GM08714 (cell line): ENCODE measurements around the gene DCHS2.
A peak's percentile ranks its signal among the peaks of the same experiment; 100 is the strongest.

Experiments
- H3K4me3 ChIP-seq: fragments of 200-500 bp; sonication (Bioruptor generic); 2 replicates; pipeline ENCODE4 v1.5.1; 2014; ENCODE audit warnings: mild to moderate bottlenecking, low read length, inconsistent platforms
- ZNF274 ChIP-seq: IDR thresholded peaks from 2 replicates; pipeline ENCODE4 v1.6.1; 2012; ENCODE audit warnings: mild to moderate bottlenecking, low read depth, low read length

DCHS2 gene

DNA sequence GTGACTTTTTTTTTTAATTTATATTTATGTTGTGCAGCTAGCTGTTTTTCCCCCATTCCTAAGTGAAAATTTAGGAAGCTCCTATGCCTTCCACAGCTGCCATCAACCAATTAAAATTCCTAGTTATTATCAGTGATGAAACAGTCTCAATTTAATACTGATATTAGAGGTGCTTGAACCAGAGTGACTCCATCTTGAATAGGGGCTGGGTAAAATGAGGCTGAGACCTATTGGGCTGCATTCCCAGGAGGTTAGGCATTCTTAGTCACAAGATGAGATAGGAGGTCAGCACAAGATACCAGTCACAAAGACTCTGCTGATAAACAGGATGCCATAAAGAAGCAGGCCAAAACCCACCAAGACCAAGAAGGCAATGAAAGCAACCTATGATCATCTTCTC is 136.7 kb downstream of the DCHS2 start:
- no peak overlapping the region for H3K4me3 ChIP-seq
- no peak for TF ChIP-seq ZNF274

DNA sequence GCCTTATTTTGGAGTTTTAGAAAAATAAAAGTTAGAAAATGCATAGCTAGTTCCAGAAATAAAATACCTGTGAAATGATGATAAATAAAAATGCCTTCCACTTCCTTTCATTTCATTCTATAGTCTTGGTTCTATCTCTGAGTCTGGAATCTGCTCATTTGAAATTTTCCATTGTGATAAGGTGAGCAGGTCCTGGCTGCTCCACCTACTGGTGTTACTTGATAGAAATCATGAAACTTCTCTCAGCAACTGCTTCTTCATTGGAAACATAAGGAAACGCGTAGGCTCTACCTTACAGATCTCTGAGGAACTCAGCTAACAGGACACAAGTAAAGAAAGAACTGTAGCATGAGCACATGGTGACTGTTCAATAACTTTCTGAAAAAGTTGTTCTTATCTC is 141.8 kb downstream of the DCHS2 start:
- TF ChIP-seq ZNF274: no peak
- no peak overlapping the region for H3K4me3 ChIP-seq

DNA sequence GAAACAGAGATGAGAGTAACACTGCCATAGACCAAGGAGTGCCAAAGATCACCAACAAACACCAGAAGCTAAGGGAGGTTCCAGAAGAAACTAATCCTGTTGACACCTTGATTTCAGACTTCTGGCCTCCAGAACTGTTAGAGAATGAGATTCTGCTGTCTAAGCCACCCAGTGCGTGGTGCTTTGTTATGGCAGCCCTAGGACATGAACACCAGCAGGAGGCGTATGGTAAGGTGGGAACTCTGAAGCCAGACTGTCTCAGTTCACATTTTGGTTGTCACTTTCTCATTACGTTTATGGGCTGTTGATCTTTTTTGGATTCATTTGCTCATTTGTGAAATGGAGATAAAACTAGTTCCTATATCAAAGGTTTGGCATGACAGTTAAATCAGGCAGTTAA is 142.9 kb downstream of the DCHS2 start:
- no peak overlapping the region for H3K4me3 ChIP-seq
- TF ChIP-seq ZNF274: no peak

DNA sequence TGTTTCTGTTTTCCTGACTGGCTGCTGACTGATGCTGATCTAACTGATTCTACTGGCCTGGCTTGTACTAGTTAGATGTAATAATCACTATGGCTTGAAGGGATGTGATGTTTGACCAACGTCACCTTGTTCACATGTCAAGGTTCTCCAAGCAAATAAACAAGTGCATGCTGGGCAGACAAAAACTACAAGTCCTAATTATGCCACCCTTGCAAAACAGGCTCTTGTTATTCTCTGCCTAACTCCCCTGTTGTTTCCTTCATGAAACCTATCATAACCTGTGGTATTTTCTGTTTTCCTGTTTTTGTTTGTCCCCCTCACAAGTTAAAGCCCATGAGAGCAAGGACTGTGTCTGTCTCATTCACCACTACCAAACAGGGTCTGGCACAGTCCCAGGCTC is 146.2 kb downstream of the DCHS2 start:
- TF ChIP-seq ZNF274: no peak
- H3K4me3 ChIP-seq: no peak overlapping the region

DNA sequence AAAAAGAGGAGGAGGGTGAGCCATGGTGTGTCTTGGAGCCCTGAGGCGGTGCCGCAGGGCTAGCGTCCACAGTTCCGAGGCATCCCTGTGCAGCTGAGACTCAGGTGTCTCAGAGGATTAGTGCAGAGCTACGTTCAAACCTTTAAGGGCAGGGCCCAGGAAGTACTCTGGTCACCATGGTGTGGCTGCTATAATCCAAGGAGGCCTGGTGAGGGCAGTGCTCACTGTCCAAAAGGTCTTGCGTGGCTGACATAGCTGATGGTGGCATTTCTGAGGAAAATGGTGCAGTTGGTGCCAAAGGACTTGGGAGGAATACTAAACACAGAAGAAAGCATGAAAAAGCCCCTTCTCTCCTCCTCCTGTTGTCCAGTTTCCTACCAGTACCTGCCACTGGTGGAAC is 146.9 kb downstream of the DCHS2 start:
- H3K4me3 ChIP-seq: no peak overlapping the region
- no peak for TF ChIP-seq ZNF274

DNA sequence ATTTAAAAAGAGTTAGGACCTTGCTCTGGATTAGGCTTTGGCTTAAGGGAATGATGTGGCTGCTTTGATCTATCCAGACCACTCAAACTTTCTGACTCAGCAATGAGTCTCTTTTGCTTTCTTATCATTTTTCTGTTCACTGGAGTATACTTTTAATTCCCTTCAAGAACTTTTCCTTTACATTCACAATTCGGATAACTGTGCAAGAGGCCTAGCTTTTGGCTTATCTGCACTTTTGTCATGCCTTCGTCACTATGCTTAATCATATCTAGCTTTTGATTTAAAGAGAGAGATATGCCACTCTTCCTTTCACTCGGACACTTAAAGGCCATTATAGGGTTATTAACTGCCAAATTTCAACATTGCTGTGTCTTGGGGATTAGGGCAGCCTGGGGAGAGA is 147.9 kb downstream of the DCHS2 start:
- H3K4me3 ChIP-seq: no peak overlapping the region
- no peak for TF ChIP-seq ZNF274

DNA sequence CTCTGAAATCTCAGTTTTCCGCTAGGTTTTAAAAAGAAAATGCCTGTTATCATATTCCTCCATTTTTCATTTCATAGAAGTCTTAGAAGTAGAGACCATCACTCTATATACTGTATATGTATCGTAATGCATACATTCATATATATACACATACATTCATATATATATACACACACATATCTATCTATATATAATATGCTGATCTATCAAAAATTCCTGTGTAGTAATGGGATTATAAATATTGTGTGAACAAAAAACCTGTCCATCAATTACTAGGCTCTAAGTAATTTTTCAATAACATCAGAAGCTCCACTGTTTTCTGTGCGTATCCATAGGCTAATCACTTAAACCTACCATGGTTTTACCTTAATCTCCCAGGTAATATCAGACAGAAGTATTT is 150.2 kb downstream of the DCHS2 start:
- H3K4me3 ChIP-seq: no peak overlapping the region
- TF ChIP-seq ZNF274: no peak

DNA sequence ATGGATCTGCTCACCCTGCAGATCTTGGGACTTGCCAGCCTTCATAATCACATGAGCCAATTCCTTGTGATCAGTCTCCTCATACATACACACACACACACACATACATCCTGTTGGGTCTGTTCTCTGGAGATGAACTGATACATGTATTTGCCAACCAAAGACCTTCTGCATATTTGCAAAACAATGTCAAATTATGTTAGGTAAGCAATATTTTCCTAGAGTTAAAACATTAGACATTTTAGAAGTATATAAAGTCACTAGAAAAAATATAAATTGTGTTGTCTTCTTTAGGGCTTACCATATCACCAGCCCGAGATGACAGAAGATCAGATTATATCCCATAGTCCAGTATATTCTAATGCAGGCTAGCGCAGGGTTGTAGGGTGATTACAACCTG is 156.0 kb downstream of the DCHS2 start:
- TF ChIP-seq ZNF274: no peak
- no peak overlapping the region for H3K4me3 ChIP-seq

DNA sequence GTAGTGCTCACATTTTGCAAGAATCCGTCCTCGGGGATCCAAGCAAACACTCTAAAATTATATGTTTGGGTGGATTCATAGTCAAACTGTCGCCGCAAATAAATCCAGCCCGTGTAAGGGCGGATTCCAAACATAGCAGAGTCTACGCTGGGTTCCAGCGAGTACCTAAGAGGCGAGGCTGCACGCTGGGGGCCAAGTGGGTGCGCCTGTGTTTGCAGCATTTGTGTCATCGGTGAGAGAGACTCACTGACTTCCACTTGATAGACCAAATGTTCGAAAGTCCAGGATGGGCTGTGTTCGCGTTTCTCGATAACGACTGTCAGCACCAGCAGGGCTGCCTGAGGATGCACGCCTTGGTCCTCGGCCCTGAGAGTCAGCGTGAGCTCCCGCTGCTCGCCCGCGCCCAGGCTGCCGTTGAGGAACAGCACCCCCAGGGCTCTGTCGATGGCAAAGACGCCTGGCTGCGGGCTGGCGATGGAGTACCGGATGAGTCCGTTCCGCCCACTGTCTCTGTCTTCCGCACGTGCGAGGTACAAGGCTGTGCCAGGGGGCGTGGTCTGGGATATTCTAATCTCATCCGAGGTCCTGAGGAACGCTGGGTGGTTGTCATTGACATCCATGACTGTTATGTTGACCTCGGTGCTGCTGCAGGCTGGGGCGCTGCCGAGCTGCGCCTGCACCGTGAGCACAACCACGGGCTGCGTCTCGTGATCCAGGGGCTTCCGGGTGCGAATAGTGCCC is 158.7 kb downstream of the DCHS2 start:
- no peak for TF ChIP-seq ZNF274
- H3K4me3 ChIP-seq: peak overlapping the region; percentile 2; the same call in 1 of the 2 replicates

DNA sequence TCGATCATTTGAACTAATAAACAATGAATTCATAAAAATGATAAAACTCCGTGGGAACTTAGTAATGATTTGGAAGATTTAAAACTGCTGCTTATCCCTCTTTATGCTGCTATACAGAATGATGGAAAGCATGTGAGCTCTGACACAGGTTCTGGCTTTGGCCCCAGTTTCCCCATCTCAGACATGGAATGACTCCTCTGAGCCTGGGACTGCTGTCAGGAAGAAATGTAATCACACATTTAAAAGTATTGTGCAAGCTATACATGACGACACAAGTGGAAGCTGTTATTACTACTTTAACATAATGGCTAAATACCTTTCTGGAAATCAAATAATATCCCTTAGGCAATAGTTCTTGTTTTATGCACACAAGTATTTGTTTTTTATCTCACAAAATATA is 161.7 kb downstream of the DCHS2 start:
- no peak overlapping the region for H3K4me3 ChIP-seq
- TF ChIP-seq ZNF274: no peak

DNA sequence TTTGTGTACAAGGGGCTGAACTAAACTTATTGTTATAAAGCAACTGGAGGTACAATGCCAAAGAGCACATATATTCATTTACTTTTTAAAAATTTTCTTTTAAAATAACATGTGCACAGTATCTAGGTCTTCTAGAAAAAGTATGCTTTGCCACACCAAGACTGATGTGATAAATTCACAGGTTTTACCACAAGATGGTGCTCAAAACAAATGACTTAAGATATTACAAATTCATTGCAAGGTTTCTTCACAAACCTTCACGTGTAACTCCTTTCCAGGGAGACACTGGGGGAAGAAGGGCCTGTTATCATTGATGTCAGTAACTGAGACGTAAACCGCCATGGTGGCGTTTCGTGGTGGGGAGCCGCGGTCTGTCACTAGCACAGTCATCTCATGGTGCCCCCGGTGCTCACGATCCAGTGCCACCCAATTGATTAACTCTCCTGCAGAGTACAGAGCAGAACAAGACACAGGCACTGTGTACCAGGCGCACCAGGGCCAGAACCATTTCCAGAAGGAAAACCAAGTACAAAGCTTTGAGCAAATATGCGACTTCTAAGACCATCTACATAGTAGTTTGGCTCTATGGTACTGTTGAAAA is 162.2 kb downstream of the DCHS2 start:
- H3K4me3 ChIP-seq: no peak overlapping the region
- TF ChIP-seq ZNF274: no peak

DNA sequence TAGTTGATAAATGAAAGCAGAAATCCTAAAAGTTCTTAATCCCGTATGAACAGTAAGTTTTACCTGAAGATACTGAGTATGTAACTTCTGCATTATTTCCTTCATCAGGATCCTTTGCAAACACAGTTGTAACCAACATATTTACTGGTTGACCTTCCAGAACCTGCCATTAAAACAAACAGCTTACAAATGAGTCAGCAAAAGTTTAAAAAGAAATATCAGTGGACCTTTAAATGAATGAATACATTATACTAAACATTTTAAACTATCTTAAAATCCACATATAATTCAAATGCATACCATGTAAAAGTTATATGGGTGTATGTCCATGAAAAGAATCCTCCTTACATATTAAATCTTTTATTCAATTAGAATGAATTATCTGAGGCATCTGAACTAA is 163.6 kb downstream of the DCHS2 start:
- no peak overlapping the region for H3K4me3 ChIP-seq
- no peak for TF ChIP-seq ZNF274

DNA sequence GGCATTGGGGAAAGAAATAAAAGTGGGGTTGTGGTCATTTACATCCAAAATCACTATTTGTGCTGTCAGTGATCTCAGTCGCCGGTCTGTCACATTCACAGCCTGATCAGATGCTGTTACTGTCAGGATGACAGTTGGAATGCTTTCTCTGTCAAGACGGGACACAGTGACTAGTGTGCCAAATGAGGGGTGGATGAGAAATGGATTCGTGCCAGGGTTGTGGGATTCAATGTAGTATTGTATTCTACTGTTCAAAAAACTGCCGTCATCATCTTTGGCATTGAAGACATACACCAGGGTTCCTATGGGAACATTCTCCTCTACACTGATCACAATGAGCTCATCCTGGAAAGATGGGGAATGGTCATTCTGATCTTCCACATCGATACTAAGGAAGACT is 171.1 kb downstream of the DCHS2 start:
- H3K4me3 ChIP-seq: no peak overlapping the region
- no peak for TF ChIP-seq ZNF274

DNA sequence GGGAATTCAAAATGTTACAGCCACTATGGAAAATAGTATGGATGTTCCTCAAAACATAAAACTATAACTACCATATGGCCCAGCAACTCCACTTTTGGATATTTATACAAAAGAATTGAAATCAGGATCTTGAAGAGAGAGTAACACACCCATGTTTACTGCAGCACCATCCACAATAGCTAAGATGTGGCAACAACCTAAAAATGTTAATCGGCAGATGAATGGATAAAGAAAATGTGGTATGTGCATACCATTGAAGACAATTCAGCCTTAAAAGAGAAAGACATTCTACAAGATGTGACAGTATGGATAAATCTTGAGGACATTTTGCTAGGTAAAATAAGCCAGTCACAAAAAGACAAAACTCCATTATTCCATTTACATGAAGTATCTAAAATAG is 171.9 kb downstream of the DCHS2 start:
- no peak overlapping the region for H3K4me3 ChIP-seq
- no peak for TF ChIP-seq ZNF274

DNA sequence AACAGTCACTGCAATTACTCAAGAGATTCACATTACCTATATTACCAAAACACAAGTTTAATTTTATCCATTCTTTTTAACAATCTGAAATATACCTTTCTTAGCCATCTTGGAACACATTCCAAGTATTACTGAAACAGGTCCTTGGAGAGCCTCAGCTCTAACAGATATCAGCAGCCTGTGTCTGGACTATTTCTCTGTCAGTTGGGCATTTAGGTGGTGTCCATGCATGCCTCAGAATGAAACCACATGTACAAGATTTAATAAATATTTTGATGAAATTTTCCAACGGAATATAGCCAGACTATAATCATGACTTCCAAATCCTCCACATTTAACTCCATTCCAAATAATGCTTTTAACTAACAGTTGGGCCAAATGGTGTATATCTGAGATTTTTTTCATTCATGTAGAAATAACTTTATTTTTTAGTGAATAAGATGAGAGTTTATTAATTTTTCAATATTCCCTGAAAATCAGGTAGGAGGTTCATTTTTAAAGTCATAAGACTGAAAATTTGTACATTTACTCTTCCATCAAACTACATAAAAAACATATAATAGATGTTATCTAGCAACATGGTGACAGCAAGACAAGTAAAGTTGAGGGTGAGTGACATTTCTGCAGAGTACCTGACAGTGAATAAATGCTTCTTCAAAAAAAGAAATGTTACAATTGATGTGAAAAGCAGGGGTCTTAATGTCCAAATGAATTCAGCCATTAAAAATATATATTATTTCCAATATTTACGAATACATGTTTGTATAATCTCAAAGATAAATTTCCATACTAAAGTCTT is 174.2 kb downstream of the DCHS2 start:
- H3K4me3 ChIP-seq: no peak overlapping the region
- TF ChIP-seq ZNF274: no peak
